ENCODE measurements around the gene NRAS.

Gene NRAS

DNA sequence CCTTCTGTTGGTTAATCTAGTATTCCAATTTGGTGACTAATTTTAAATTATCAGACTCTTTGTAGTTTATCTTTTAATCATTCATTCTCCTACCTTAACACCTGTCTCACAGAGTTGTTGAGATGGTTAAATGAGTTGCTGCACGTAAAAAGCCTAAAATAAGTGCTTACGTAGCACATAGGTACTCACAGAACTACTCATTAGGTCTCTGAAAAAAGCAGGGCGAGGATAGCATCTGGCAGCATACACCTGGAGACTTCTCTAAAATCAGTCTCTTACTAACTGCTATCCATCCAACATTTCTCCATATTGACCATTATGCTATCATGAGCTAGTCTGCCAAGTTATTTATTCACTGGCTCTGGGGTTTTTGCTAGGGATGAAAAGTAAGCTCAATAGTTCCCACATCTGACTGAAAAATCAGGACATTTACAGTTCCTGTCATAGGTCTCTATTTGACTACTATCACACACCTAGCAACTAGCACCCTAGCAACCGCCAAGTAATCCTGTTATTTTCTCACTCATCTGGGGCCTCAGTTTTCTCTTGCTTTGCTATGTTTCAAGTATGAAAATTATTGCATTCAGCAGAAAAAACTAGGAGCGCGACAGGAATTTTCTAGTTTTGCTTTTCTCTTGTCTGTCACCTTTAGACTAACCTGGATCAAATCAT is 30.0 kb upstream of the NRAS start:
- CTCF ChIA-PET, result no interaction called here
- DNase-seq (ENCODE audit: low spot score), result no peak
- TF ChIP-seq, protein P1, sequence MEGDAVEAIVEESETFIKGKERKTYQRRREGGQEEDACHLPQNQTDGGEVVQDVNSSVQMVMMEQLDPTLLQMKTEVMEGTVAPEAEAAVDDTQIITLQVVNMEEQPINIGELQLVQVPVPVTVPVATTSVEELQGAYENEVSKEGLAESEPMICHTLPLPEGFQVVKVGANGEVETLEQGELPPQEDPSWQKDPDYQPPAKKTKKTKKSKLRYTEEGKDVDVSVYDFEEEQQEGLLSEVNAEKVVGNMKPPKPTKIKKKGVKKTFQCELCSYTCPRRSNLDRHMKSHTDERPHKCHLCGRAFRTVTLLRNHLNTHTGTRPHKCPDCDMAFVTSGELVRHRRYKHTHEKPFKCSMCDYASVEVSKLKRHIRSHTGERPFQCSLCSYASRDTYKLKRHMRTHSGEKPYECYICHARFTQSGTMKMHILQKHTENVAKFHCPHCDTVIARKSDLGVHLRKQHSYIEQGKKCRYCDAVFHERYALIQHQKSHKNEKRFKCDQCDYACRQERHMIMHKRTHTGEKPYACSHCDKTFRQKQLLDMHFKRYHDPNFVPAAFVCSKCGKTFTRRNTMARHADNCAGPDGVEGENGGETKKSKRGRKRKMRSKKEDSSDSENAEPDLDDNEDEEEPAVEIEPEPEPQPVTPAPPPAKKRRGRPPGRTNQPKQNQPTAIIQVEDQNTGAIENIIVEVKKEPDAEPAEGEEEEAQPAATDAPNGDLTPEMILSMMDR (conservative IDR thresholded peaks at IDR 0.05; ENCODE audit: low read depth), result no peak
- POLR2A ChIA-PET (ENCODE audit: low non-redundant PET), result no interaction called here
- no peak overlapping the region for H3K27ac ChIP-seq

DNA sequence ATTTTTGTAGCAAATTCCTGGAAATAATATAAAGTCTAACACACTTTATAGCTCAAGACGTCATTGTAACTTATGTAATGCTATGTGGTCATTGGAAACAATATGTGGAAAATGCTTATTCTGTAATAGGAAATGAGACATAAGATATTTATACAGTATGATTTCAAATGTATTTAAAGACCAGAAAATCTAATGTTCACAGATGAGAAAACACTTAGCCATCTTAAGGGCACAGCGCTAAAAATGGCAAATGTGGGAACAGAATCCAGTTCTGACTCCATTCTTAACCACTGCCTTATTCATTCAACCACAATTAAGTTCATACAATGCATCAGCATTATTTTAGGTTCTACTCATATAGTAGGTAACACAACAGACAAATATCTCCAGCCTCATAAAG is 28.7 kb upstream of the NRAS start:
- POLR2A ChIA-PET (ENCODE audit: low non-redundant PET), result no interaction called here
- TF ChIP-seq, protein P1 (conservative IDR thresholded peaks at IDR 0.05; ENCODE audit: low read depth), result no peak
- CTCF ChIA-PET, result interaction anchor here (0.6 to 1.2 kb wide), 4 partner anchors 26 to 1334 kb away, joined by 3 read pairs; no protein-coding TSS in a partner anchor

DNA sequence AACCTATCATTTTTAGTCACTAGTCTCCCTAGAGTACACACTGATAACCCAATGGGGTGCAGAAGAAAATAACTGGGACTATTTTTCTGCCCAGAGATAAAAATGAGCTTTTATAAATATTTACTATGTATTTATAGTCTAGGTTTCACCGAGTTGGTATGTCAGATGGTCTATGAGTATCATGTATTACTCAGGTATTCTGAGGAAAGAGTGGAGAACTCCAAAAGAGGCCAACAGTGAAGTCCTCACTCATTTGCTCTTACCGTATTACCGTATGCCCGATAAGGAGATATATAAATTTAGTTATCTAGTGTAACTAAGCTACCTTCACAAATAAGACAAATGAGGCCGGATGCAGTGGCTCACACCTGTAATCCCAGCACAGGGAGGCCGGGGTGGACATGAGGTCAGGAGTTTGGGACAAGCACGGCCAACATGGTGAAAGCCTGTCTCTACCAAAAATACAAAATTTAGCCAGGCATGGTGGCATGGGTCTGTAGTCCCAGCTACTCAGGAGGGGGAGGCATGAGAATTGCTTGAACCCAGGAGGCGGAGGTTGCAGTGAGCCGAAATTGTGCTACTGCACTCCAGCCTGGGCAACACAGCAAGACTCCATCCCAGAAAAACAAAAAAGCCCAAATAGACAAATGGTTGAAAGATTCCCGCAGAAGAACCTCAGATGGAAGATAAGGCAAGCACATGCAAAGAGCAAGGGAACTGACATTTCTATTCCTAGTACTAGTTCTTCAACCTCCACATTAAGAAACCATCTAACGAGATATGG is 25.6 kb upstream of the NRAS start:
- no peak for DNase-seq (ENCODE audit: low spot score)
- H3K27ac ChIP-seq, result no peak overlapping the region
- TF ChIP-seq, protein P1 (conservative IDR thresholded peaks at IDR 0.05; ENCODE audit: low read depth), result no peak
- CTCF ChIA-PET, result no interaction called here
- POLR2A ChIA-PET (ENCODE audit: low non-redundant PET), result no interaction called here

More for the DNA sequence above, 28.7 kb upstream of the NRAS start:
- no peak for DNase-seq (ENCODE audit: low spot score)
- H3K27ac ChIP-seq, result no peak overlapping the region

DNA sequence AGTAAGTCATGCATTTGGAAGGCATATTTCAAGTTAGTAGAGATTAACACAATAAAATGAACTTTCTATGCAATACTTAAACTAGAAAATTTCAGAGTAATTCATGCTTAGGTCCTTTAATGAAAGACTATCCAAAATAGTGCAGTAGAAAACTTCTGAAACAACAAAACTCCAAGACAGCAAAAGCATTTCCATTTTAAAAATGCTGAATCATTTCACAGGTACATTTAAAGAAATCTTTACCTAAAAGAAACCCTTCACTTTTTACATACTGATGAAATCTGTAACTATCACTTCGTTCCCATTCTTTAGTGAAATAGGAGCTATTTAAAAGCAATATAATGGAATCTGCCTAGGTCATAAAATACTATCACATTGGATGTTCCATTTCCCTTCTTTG is 23.8 kb upstream of the NRAS start:
- CTCF ChIA-PET, result no interaction called here
- no peak for DNase-seq (ENCODE audit: low spot score)

DNA sequence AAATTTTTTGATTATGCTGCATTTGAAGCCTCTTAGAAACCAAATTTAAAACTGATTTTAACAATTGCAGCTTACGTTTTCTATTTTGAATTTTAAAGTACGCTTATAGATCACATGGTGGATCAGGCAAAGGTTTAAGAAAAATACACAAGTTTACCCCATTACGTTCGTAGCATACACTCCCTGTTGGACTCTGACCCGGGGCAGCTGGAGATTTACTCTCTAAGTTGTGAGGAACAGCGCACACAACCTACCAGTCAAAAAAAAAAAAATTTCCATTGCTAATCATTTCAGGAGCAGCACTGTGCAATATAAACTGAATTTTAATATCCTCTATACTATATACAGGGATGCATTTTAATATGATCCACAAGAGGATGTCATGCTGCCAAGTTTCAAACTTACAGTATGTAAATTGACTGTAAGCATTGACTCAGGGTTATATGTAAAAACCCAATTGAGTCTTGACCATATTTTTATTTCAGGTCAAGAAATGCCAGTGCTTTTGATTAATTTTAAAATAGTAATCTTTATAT is 20.8 kb upstream of the NRAS start:
- no peak for DNase-seq (ENCODE audit: low spot score)
- ChIA-PET CTCF (no interaction called here), POLR2A (ENCODE audit: low non-redundant PET) (no interaction called here)
- TF ChIP-seq, protein P1 (conservative IDR thresholded peaks at IDR 0.05; ENCODE audit: low read depth), result no peak
- H3K27ac ChIP-seq, result no peak overlapping the region

More for the DNA sequence above, 23.8 kb upstream of the NRAS start:
- POLR2A ChIA-PET (ENCODE audit: low non-redundant PET), result no interaction called here
- TF ChIP-seq, protein P1 (conservative IDR thresholded peaks at IDR 0.05; ENCODE audit: low read depth), result no peak
- H3K27ac ChIP-seq, result no peak overlapping the region

DNA sequence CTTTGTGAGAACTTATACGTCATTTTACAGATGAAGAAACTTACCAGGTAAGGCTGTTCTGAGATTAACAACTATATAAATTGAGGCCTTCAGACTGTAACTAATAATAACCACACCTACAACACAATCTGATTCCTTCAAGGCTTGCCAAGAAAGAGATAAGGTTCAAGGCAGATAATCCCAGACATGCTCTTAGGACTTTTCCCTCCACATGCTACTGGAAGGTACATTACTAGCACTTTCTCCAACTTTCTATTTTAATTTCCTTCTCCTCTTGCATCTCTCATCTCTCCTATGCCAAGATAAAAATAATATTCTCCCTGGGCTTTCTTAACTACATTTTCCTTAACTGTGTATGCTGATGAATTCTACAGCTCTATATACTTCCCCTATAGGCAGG is 18.9 kb upstream of the NRAS start:
- CTCF ChIA-PET, result interaction anchor here (0.7 kb wide), 1 partner anchor 366 kb away, joined by 5 read pairs; no protein-coding TSS in a partner anchor
- TF ChIP-seq, protein P1 (conservative IDR thresholded peaks at IDR 0.05; ENCODE audit: low read depth), result no peak
- no peak for DNase-seq (ENCODE audit: low spot score)
- POLR2A ChIA-PET (ENCODE audit: low non-redundant PET), result interaction anchor here (0.6 kb wide), 1 partner anchor 598 kb away, joined by 3 read pairs; no protein-coding TSS in a partner anchor
- no peak overlapping the region for H3K27ac ChIP-seq
